GM03348 (cell line): ENCODE measurements around the gene CGB5.

Experiments used
- DNase-seq: peaks from one replicate; pipeline ENCODE4 v3.0.0; 2012; ENCODE audit warnings: low spot score

CGB5 gene

GRCh38 chr19:49086296-49086695 lies 42.6 kb downstream of the CGB5 start:
- no peak for DNase-seq

- no peak for DNase-seq
These were observed 47.9 kb downstream of the CGB5 start for GRCh38 chr19:49091391-49092038.

- DNase-seq = no peak
These were observed 49.0 kb downstream of the CGB5 start for GRCh38 chr19:49092686-49093085.
